PC-9 (cell line): ENCODE data around the gene NAA20. TPM values are rescaled to one million over a fixed set of nuclear protein-coding genes. Genes with fewer than 3 reads are reported as not detected.

Experiments
- BruUV-seq: library from RNA; stranded (reverse); fragments of 400-500 nt; replicated peaks from 2 replicates; lab custom pipeline; 2021; lab: Mats Ljungman, UMichigan
- CTCF ChIA-PET: fragments of 300-600 bp; sonication (Branson Sonifier 250); formaldehyde crosslinking; loops from one replicate; lab custom pipeline; 2022; ENCODE audit warnings: antibody characterized with exemption; lab: Charles Lee
- POLR2A ChIA-PET: fragments of 300-600 bp; sonication (Branson Sonifier 250); formaldehyde crosslinking; loops from one replicate; lab custom pipeline; 2022; ENCODE audit warnings: antibody characterized with exemption; ENCODE audit not compliant: unreplicated experiment; lab: Charles Lee
- DNase-seq, 2 experiments: peaks; one replicate each; pipeline versions ENCODE4 v3.0.0 to v3.0.0-alpha.2; 2015 to 2022; ENCODE audit warnings: mixed read lengths in 1 of 2
- H2AFZ ChIP-seq: fragments of 200-600 bp; sonication (generic); 2 replicates; pipeline ENCODE4 v1.8.1; 2017; ENCODE audit warnings: antibody characterized with exemption
- H3F3A ChIP-seq: fragments of 200-600 bp; sonication (generic); 2 replicates; pipeline ENCODE4 v1.8.1; 2017; ENCODE audit warnings: antibody characterized with exemption, mild to moderate bottlenecking, low read depth; ENCODE audit not compliant: insufficient read depth
- H3K27ac ChIP-seq: fragments of 200-600 bp; sonication (generic); 2 replicates; pipeline ENCODE4 v1.6.1; 2016; ENCODE audit warnings: mixed run types
- H3K27me3 ChIP-seq: fragments of 200-600 bp; sonication (generic); 2 replicates; pipeline ENCODE4 v1.6.1; 2016; ENCODE audit warnings: low read depth, mixed run types; ENCODE audit not compliant: insufficient read depth
- H3K36me3 ChIP-seq: fragments of 200-600 bp; sonication (generic); 2 replicates; pipeline ENCODE4 v1.6.1; 2016; ENCODE audit warnings: low read depth, mixed run types
- H3K4me1 ChIP-seq: fragments of 200-600 bp; sonication (generic); replicated peaks from 2 replicates; pipeline ENCODE4 v1.6.1; 2016; ENCODE audit warnings: mixed run types; ENCODE audit not compliant: insufficient read depth
- H3K4me2 ChIP-seq: fragments of 200-600 bp; sonication (generic); 2 replicates; pipeline ENCODE4 v1.6.1; 2017; ENCODE audit warnings: mixed run types
- H3K4me3 ChIP-seq: fragments of 200-600 bp; sonication (generic); 2 replicates; pipeline ENCODE4 v1.6.1; 2016; ENCODE audit warnings: mixed run types
- H3K79me2 ChIP-seq: fragments of 200-600 bp; sonication (generic); 2 replicates; pipeline ENCODE4 v1.6.1; 2017; ENCODE audit warnings: low read depth, mixed run types
- H3K9me2 ChIP-seq: fragments of 200-600 bp; sonication (generic); 2 replicates; pipeline ENCODE4 v1.8.1; 2017; ENCODE audit warnings: mild to moderate bottlenecking; ENCODE audit not compliant: insufficient read depth
- H3K9me3 ChIP-seq: fragments of 200-600 bp; sonication (generic); 2 replicates; pipeline ENCODE4 v1.8.1; 2016; ENCODE audit warnings: low read depth; ENCODE audit not compliant: insufficient read depth
- H4K20me1 ChIP-seq: fragments of 200-600 bp; sonication (generic); 2 replicates; pipeline ENCODE4 v1.8.1; 2017; ENCODE audit not compliant: insufficient read depth
- EZH2 ChIP-seq: fragments of 200-600 bp; sonication (generic); IDR thresholded peaks from 2 replicates; pipeline ENCODE4 v1.8.0; 2017; ENCODE audit warnings: antibody characterized with exemption, low read depth
- intact Hi-C: fragments of 100-400 bp; cut with micrococcal nuclease; formaldehyde crosslinking; loops from one replicate; pipeline ENCODE4 v1.10.0; 2022; ENCODE audit not compliant: unreplicated experiment
- total RNA-seq: library from RNA; stranded (reverse); gene quantifications from 2 replicates; pipeline ENCODE4 v1.2.3, GENCODE V29; 2021
- TF ChIP-seq, protein P1 (sequence below): fragments of 200-600 bp; sonication (generic); conservative IDR thresholded peaks from 2 replicates; pipeline ENCODE4 v1.6.1; 2017; ENCODE audit warnings: mixed run types, antibody characterized with exemption, mild to moderate bottlenecking, moderate library complexity

Gene NAA20
- total RNA-seq, 1 experiment from 2014 or later: 167 TPM

DNA sequence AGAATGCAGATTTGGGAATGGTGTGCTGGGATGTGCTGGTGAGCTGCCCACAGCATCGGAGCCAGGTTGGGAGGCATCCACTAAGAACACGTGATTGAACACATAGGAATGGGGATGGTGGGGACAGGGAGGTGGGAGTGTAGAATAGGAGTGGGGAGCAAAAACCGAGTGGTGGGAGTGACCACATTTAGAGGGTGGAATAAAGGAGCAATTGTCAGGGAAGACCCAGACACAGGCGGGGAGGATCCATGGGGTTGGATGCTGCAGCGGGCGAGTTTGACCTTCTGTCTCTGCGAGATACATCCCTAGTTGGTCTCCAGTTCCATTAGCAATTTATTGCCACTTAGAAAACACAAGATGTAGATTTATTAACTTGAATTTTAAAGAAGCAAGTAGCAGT lies 4.7 kb downstream of the NAA20 start:
- Histone ChIP-seq H3K36me3 (peaks cover 33% of the 10 kb centered on the region), H3K4me3 (no peak overlapping the region), H3K9me3 (no peaks in the 10 kb centered on the region), H3K27ac (no peak overlapping the region), H4K20me1 (peaks cover 35% of the 10 kb centered on the region), H3K27me3 (no peaks in the 10 kb centered on the region), H3K79me2 (peaks cover 95% of the 10 kb centered on the region), H3K9me2 (no peaks in the 10 kb centered on the region), H3K4me1 (peaks cover 23% of the 10 kb centered on the region), H2AFZ (no peak overlapping the region), H3K4me2 (no peak overlapping the region), H3F3A (peaks cover 8% of the 10 kb centered on the region)
- no peak for TF ChIP-seq EZH2
- TF ChIP-seq, protein P1, sequence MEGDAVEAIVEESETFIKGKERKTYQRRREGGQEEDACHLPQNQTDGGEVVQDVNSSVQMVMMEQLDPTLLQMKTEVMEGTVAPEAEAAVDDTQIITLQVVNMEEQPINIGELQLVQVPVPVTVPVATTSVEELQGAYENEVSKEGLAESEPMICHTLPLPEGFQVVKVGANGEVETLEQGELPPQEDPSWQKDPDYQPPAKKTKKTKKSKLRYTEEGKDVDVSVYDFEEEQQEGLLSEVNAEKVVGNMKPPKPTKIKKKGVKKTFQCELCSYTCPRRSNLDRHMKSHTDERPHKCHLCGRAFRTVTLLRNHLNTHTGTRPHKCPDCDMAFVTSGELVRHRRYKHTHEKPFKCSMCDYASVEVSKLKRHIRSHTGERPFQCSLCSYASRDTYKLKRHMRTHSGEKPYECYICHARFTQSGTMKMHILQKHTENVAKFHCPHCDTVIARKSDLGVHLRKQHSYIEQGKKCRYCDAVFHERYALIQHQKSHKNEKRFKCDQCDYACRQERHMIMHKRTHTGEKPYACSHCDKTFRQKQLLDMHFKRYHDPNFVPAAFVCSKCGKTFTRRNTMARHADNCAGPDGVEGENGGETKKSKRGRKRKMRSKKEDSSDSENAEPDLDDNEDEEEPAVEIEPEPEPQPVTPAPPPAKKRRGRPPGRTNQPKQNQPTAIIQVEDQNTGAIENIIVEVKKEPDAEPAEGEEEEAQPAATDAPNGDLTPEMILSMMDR: no peak
- DNase-seq: no peak
- intact Hi-C loops: no loop called here
- BruUV-seq: no TSS peak
- CTCF ChIA-PET: no interaction called here
- POLR2A ChIA-PET: interaction anchor here (0.7 kb wide), 1 partner anchor 220 kb away, joined by 3 read pairs; no protein-coding TSS in a partner anchor

DNA sequence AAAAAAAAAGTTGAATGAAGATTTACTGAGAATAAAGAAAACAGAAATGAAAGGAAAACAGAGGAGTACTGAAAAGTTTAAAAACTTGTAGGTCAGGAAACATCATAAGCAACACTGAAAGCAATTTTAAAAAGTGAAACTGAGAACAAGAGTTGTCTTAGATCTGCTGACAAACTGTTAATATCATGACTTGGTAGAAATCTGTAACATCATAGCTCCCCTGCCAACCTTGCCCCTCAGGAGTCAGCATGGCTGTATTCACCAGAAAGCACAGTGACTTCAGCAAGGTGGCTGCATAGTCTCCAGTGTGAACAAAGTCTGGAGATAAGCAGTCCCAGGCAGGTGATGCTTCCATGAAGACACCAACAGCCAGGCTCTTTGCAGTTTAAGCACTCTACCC lies 5.3 kb downstream of the NAA20 start:
- Histone ChIP-seq H3K27me3 (no peaks in the 10 kb centered on the region), H3K4me2 (no peak overlapping the region), H3K36me3 (peaks cover 38% of the 10 kb centered on the region), H3K4me3 (no peak overlapping the region), H3K9me3 (no peaks in the 10 kb centered on the region), H3K79me2 (peaks cover 97% of the 10 kb centered on the region), H4K20me1 (peaks cover 37% of the 10 kb centered on the region), H2AFZ (no peak overlapping the region), H3K9me2 (no peaks in the 10 kb centered on the region), H3F3A (peaks cover 7% of the 10 kb centered on the region), H3K27ac (no peak overlapping the region), H3K4me1 (peaks cover 22% of the 10 kb centered on the region)
- BruUV-seq: no TSS peak
- TF ChIP-seq, protein P1: no peak
- TF ChIP-seq EZH2: no peak
- intact Hi-C loops: no loop called here
- CTCF ChIA-PET: no interaction called here
- no peak for DNase-seq
- POLR2A ChIA-PET: no interaction called here

DNA sequence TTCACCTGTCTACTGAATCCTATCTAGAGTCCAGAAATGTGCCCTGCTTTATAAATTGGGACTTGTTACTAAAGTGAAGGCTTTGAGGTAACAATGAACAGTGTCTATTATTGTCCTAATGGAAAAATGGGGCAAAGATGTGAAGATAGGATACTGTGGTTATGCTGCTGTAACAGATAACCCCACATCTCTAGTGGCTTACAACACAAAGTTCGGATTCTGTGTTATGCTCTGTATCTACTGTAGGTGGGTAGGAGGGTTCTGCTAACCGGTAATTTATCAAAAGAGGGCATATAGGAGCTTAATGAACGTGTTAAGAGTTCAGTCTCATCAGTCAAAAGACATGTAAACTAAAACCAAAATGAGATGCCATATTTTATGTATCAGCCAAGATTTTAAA lies 6.2 kb downstream of the NAA20 start:
- Histone ChIP-seq H3K4me2 (no peak overlapping the region), H3K79me2 (peaks cover 94% of the 10 kb centered on the region), H3K4me3 (no peak overlapping the region), H3K36me3 (peaks cover 45% of the 10 kb centered on the region), H3K9me2 (no peaks in the 10 kb centered on the region), H3K27ac (no peak overlapping the region), H3K9me3 (no peaks in the 10 kb centered on the region), H4K20me1 (peaks cover 42% of the 10 kb centered on the region), H3F3A (peaks cover 7% of the 10 kb centered on the region), H3K4me1 (peaks cover 22% of the 10 kb centered on the region), H3K27me3 (no peaks in the 10 kb centered on the region), H2AFZ (no peak overlapping the region)
- ChIA-PET POLR2A (no interaction called here), CTCF (no interaction called here)
- intact Hi-C loops: no loop called here
- no peak for DNase-seq
- no peak for TF ChIP-seq EZH2
- TF ChIP-seq, protein P1: no peak
- no TSS peak for BruUV-seq
